Activated CD8-positive, alpha-beta T cell treated with anti-CD3 and anti-CD28 coated beads, Interleukin-2, amount 10 ng/mL, durations not matched to agents 7 days and 5 days (primary cell): ENCODE data around the gene ROS1. TPM values are rescaled to one million over a fixed set of nuclear protein-coding genes. Genes with fewer than 3 reads are reported as not detected.
"Not testable (repeated sequence)": the region's sequence is repeated elsewhere in the genome, so short reads cannot be mapped to it uniquely, and the experiment has no call there.

Experiments
- ATAC-seq: fragments of 150-1000 bp; cut with Tn5 transposase; one replicate; pipeline ENCODE4 v1.10.0; 2021; ENCODE audit warnings: moderate library complexity
- CTCF ChIA-PET: fragments of 350-600 bp; sonication (Branson Sonifier 250); formaldehyde crosslinking; loops from one replicate; lab custom pipeline; 2021; ENCODE audit warnings: antibody characterized with exemption; lab: Charles Lee
- POLR2A ChIA-PET: fragments of 350-600 bp; sonication (Branson Sonifier 250); formaldehyde crosslinking; loops from one replicate; lab custom pipeline; 2021; ENCODE audit warnings: antibody characterized with exemption; lab: Charles Lee
- DNase-seq: peaks from one replicate; pipeline ENCODE4 v3.0.0-alpha.2; 2020
- H3K27ac Mint-ChIP-seq: one replicate; pipeline ENCODE4 v1.8.0; 2021; ENCODE audit warnings: mild to moderate bottlenecking, mixed read lengths
- H3K27me3 Mint-ChIP-seq: one replicate; pipeline ENCODE4 v1.8.0; 2021; ENCODE audit warnings: low read depth, mixed read lengths
- H3K36me3 Mint-ChIP-seq: one replicate; pipeline ENCODE4 v1.8.0; 2021; ENCODE audit warnings: low read depth, mixed read lengths
- H3K4me1 Mint-ChIP-seq: one replicate; pipeline ENCODE4 v1.8.0; 2021; ENCODE audit warnings: low read depth, mixed read lengths
- H3K4me3 Mint-ChIP-seq: one replicate; pipeline ENCODE4 v1.8.0; 2021; ENCODE audit warnings: mild to moderate bottlenecking, mixed read lengths
- H3K9me3 Mint-ChIP-seq: one replicate; pipeline ENCODE4 v1.8.0; 2022; ENCODE audit warnings: mixed read lengths; ENCODE audit not compliant: insufficient read depth
- total RNA-seq, 2 experiments: library from RNA; stranded (reverse); gene quantifications; one replicate each; pipeline ENCODE4 v1.2.3, GENCODE V29; 2021

ROS1 gene
- total RNA-seq, 2 experiments from 2014 or later: not detected

- POLR2A ChIA-PET: no interaction called here
- CTCF ChIA-PET: no interaction called here
- no peak overlapping the region for H3K4me3 Mint-ChIP-seq
- H3K27ac Mint-ChIP-seq: no peak overlapping the region
- DNase-seq (no peak), ATAC-seq (no peak)
- no peaks in the 10 kb centered on the region for H3K9me3 Mint-ChIP-seq
- H3K27me3 Mint-ChIP-seq: peaks cover 70% of the 10 kb centered on the region
- H3K36me3 Mint-ChIP-seq: no peaks in the 10 kb centered on the region
- H3K4me1 Mint-ChIP-seq: peaks cover 7% of the 10 kb centered on the region
Measured at GRCh38 chr6:117263353-117263927, 162.3 kb downstream of the ROS1 start.

GRCh38 chr6:117262799-117263198 is 162.9 kb downstream of the ROS1 start:
- ATAC-seq (no peak), DNase-seq (no peak)
- ChIA-PET POLR2A (no interaction called here), CTCF (no interaction called here)
- H3K27me3 Mint-ChIP-seq: peaks cover 64% of the 10 kb centered on the region
- H3K4me3 Mint-ChIP-seq: no peak overlapping the region
- no peaks in the 10 kb centered on the region for H3K36me3 Mint-ChIP-seq
- no peak overlapping the region for H3K27ac Mint-ChIP-seq
- H3K4me1 Mint-ChIP-seq: peaks cover 7% of the 10 kb centered on the region
- H3K9me3 Mint-ChIP-seq: no peaks in the 10 kb centered on the region

- Mint-ChIP-seq H3K36me3 (no peaks in the 10 kb centered on the region), H3K27ac (no peak overlapping the region), H3K4me3 (no peak overlapping the region), H3K27me3 (no peaks in the 10 kb centered on the region), H3K4me1 (no peaks in the 10 kb centered on the region), H3K9me3 (no peaks in the 10 kb centered on the region)
- DNase-seq: no peak
- ATAC-seq: no peak
- CTCF ChIA-PET: no interaction called here
- POLR2A ChIA-PET: no interaction called here
Measured at GRCh38 chr6:117253785-117254184, 172.0 kb downstream of the ROS1 start.

- ATAC-seq, H3K9me3 Mint-ChIP-seq, DNase-seq, H3K4me3 Mint-ChIP-seq, H3K36me3 Mint-ChIP-seq, CTCF ChIA-PET, H3K27me3 Mint-ChIP-seq, H3K27ac Mint-ChIP-seq, POLR2A ChIA-PET, H3K4me1 Mint-ChIP-seq: not testable (repeated sequence)
Measured at GRCh38 chr6:117244979-117245378, 180.8 kb downstream of the ROS1 start.

- ATAC-seq, CTCF ChIA-PET, POLR2A ChIA-PET, H3K9me3 Mint-ChIP-seq, H3K27me3 Mint-ChIP-seq, H3K36me3 Mint-ChIP-seq, DNase-seq, H3K4me1 Mint-ChIP-seq, H3K27ac Mint-ChIP-seq, H3K4me3 Mint-ChIP-seq: not testable (repeated sequence)
Measured at GRCh38 chr6:117244571-117244970, 181.2 kb downstream of the ROS1 start.

Other genes with a start within 250 kb of the ROS1 start
- not detected for gene VGLL2, start 160.4 kb downstream of the ROS1 start, total RNA-seq
- gene DCBLD1, start 56.7 kb upstream of the ROS1 start, total RNA-seq: 1 to 10 TPM; 2.5 to 4.3 TPM
- 10 to 100 TPM; 23.3 to 23.4 TPM for gene GOPC, start 176.6 kb upstream of the ROS1 start, total RNA-seq
- gene NUS1, start 249.5 kb upstream of the ROS1 start, total RNA-seq: 10 to 100 TPM; 27.5 to 29.1 TPM